ENCODE data around the gene TST. TPM values are rescaled to one million over a fixed set of nuclear protein-coding genes. Genes with fewer than 3 reads are reported as not detected.
"Not testable (repeated sequence)": the region's sequence is repeated elsewhere in the genome, so short reads cannot be mapped to it uniquely, and the experiment has no call there.

TST gene
- polyA plus RNA-seq, 3 donors = 17.3 to 41.7 (median 34.5) TPM

DNA sequence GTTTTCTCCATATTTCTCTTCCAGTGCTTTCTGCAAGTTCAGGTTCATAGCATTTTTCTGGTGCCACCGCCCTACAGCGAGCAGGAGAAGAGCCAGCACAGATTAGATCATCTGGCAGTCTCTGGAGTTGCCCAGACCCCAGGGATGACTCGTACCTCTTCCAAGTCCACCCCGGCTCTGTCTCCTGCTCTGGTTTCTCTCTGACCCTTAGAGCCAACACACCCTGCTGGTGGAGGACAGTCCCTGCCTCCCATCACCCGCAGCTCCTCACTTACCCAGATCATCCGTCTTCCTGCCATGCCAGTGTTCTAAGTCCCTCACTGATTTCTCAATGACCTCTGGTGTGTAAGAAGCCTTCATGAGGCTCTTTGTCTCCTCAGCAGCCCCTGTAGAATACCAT is 28.0 kb downstream of the TST start:
- DNase-seq = peak in 1 of 3 donors; percentile 19
- Histone ChIP-seq H3K4me3 (replicated peaks in 1 of 3; ENCODE audit: low read depth in 2 of 3, low read length in 3 of 3) (no peak overlapping the region), H2AFZ (ENCODE audit: insufficient read depth, low read depth, low read length, poor library complexity, severe bottlenecking) (no peak overlapping the region), H3K4me2 (replicated peaks; ENCODE audit: extremely low read depth, low read length, poor library complexity, severe bottlenecking) (no peak overlapping the region), H3K27me3 (ENCODE audit: control insufficient read depth in 2 of 2, insufficient read depth in 2 of 2, low read length in 2 of 2) (peaks cover 3 to 18% of the 10 kb centered on the region in 2 donors), H4K20me1 (ENCODE audit: insufficient read depth, low read length) (no peaks in the 10 kb centered on the region), H3K79me2 (ENCODE audit: insufficient read depth, low read length) (no peaks in the 10 kb centered on the region), H3K9ac (ENCODE audit: insufficient read depth, low read length, poor library complexity, severe bottlenecking) (no peak overlapping the region), H3K36me3 (replicated peaks in 1 of 2; ENCODE audit: control insufficient read depth in 1 of 2, insufficient read depth in 2 of 2, low read length in 2 of 2) (no peaks in the 10 kb centered on the region), H3K9me3 (replicated peaks in 1 of 2; ENCODE audit: control insufficient read depth in 1 of 2, insufficient read depth in 1 of 2, low read length in 2 of 2) (peaks cover 2 to 4% of the 10 kb centered on the region in 2 donors), H3K27ac (ENCODE audit: low read depth in 1 of 2, low read length in 2 of 2) (no peak overlapping the region), H3K4me1 (ENCODE audit: control insufficient read depth in 1 of 2, insufficient read depth in 2 of 2, low read length in 2 of 2) (no peaks in the 10 kb centered on the region)
- TF ChIP-seq, protein P1, sequence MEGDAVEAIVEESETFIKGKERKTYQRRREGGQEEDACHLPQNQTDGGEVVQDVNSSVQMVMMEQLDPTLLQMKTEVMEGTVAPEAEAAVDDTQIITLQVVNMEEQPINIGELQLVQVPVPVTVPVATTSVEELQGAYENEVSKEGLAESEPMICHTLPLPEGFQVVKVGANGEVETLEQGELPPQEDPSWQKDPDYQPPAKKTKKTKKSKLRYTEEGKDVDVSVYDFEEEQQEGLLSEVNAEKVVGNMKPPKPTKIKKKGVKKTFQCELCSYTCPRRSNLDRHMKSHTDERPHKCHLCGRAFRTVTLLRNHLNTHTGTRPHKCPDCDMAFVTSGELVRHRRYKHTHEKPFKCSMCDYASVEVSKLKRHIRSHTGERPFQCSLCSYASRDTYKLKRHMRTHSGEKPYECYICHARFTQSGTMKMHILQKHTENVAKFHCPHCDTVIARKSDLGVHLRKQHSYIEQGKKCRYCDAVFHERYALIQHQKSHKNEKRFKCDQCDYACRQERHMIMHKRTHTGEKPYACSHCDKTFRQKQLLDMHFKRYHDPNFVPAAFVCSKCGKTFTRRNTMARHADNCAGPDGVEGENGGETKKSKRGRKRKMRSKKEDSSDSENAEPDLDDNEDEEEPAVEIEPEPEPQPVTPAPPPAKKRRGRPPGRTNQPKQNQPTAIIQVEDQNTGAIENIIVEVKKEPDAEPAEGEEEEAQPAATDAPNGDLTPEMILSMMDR (IDR thresholded peaks at IDR 0.05) = no peak
- H3K27me3 Mint-ChIP-seq (ENCODE audit: low read depth in 3 of 3) = peaks cover 8 to 37% (median 16%) of the 10 kb centered on the region in 3 donors
- H3K4me3 Mint-ChIP-seq = no peak overlapping the region
- WGBS (ENCODE audit: insufficient coverage) = 85% methylated on average over 4 of the region's 6 CpGs
- H3K27ac Mint-ChIP-seq = no peak overlapping the region
- no peaks in the 10 kb centered on the region for H3K36me3 Mint-ChIP-seq
- intact Hi-C loops (cut with micrococcal nuclease) = loop anchor here in 1 of 2 donors (10.0 kb wide), 1 partner anchor 436 kb away; no protein-coding TSS in a partner anchor
- peaks cover 1 to 4% (median 3%) of the 10 kb centered on the region in 7 donors for H3K9me3 Mint-ChIP-seq
- no peaks in the 10 kb centered on the region for H3K4me1 Mint-ChIP-seq

DNA sequence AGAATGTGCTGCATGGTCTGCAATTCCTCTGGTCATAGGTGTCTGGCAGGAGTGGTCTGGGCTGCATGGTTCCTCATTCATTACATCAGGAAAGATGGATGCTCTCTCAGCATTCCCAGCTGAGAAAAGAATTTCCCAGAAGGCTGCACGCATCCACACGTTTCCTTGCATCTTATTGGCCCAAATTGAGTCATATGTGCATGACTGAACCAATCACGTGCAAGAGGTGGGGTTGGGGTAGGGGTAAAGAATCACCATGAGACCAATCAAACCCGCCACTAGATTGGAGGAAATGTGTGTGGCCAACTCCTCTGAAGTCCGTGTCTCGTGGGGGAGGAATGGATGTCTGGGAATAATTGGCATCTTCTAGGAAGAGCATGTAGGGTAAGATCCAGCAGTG is 28.8 kb downstream of the TST start:
- H3K79me2 ChIP-seq (ENCODE audit: insufficient read depth, low read length) = no peaks in the 10 kb centered on the region
- no peak overlapping the region for H3K27ac ChIP-seq (ENCODE audit: low read depth in 1 of 2, low read length in 2 of 2)
- peaks cover 3 to 18% of the 10 kb centered on the region in 2 donors for H3K27me3 ChIP-seq (ENCODE audit: control insufficient read depth in 2 of 2, insufficient read depth in 2 of 2, low read length in 2 of 2)
- no peaks in the 10 kb centered on the region for H4K20me1 ChIP-seq (ENCODE audit: insufficient read depth, low read length)
- TF ChIP-seq, protein P1 (IDR thresholded peaks at IDR 0.05) = no peak
- Mint-ChIP-seq H3K9me3 (peaks cover 3 to 12% (median 9%) of the 10 kb centered on the region in 7 donors), H3K27ac (peak overlapping the region in 1 of 7 donors; percentile 20), H3K4me3 (no peak overlapping the region), H3K36me3 (no peaks in the 10 kb centered on the region), H3K4me1 (peaks cover 2% of the 10 kb centered on the region), H3K27me3 (ENCODE audit: low read depth in 3 of 3) (peaks cover 8 to 37% (median 16%) of the 10 kb centered on the region in 3 donors)
- no peak overlapping the region for H3K9ac ChIP-seq (ENCODE audit: insufficient read depth, low read length, poor library complexity, severe bottlenecking)
- intact Hi-C loops (cut with micrococcal nuclease) = loop anchor here in 1 of 2 donors (10.0 kb wide), 1 partner anchor 436 kb away; no protein-coding TSS in a partner anchor
- no peaks in the 10 kb centered on the region for H3K36me3 ChIP-seq (replicated peaks in 1 of 2; ENCODE audit: control insufficient read depth in 1 of 2, insufficient read depth in 2 of 2, low read length in 2 of 2)
- no peak overlapping the region for H3K4me3 ChIP-seq (replicated peaks in 1 of 3; ENCODE audit: low read depth in 2 of 3, low read length in 3 of 3)
- H3K4me1 ChIP-seq (ENCODE audit: control insufficient read depth in 1 of 2, insufficient read depth in 2 of 2, low read length in 2 of 2) = peaks cover under 1 to 4% of the 10 kb centered on the region in 2 donors
- H2AFZ ChIP-seq (ENCODE audit: insufficient read depth, low read depth, low read length, poor library complexity, severe bottlenecking) = no peak overlapping the region
- H3K9me3 ChIP-seq (replicated peaks in 1 of 2; ENCODE audit: control insufficient read depth in 1 of 2, insufficient read depth in 1 of 2, low read length in 2 of 2) = peaks cover 7 to 10% of the 10 kb centered on the region in 2 donors
- DNase-seq = no peak
- H3K4me2 ChIP-seq (replicated peaks; ENCODE audit: extremely low read depth, low read length, poor library complexity, severe bottlenecking) = no peak overlapping the region
- 96% methylated on average over 3 of the region's 6 CpGs for WGBS (ENCODE audit: insufficient coverage)

DNA sequence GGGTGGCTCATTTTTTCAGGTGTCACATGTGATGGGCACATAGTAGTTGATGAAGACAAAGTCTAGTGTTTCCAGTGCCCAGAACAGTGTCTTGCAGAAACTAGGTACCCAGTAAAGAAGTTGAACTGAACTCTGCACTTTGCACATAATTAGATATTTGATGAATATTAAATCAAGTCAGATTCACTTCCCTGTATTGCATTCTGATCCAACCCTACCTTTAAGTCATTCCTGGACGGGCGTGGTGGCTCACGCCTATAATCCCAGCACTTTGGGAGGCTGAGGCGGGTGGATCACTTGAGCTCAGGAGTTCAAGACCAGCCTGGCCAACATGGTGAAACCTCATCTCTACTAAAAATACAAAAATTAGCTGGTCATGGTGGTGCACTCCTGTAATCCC is 30.2 kb downstream of the TST start:
- 100% methylated on average over 4 of the region's 4 CpGs for WGBS (ENCODE audit: insufficient coverage)

More for the DNA sequence above, 30.2 kb downstream of the TST start:
- H3K4me1 Mint-ChIP-seq; H3K4me1 ChIP-seq (ENCODE audit: control insufficient read depth in 1 of 2, insufficient read depth in 2 of 2, low read length in 2 of 2); H3K36me3 ChIP-seq (replicated peaks in 1 of 2; ENCODE audit: control insufficient read depth in 1 of 2, insufficient read depth in 2 of 2, low read length in 2 of 2); intact Hi-C loops (cut with micrococcal nuclease); H3K4me2 ChIP-seq (replicated peaks; ENCODE audit: extremely low read depth, low read length, poor library complexity, severe bottlenecking); H3K27ac ChIP-seq (ENCODE audit: low read depth in 1 of 2, low read length in 2 of 2); H2AFZ ChIP-seq (ENCODE audit: insufficient read depth, low read depth, low read length, poor library complexity, severe bottlenecking); H4K20me1 ChIP-seq (ENCODE audit: insufficient read depth, low read length); H3K9ac ChIP-seq (ENCODE audit: insufficient read depth, low read length, poor library complexity, severe bottlenecking); H3K4me3 Mint-ChIP-seq; H3K36me3 Mint-ChIP-seq; H3K27ac Mint-ChIP-seq; DNase-seq; H3K4me3 ChIP-seq (replicated peaks in 1 of 3; ENCODE audit: low read depth in 2 of 3, low read length in 3 of 3); H3K79me2 ChIP-seq (ENCODE audit: insufficient read depth, low read length): not testable (repeated sequence)
- peaks cover 3 to 18% of the 10 kb centered on the region in 2 donors for H3K27me3 ChIP-seq (ENCODE audit: control insufficient read depth in 2 of 2, insufficient read depth in 2 of 2, low read length in 2 of 2)
- Mint-ChIP-seq H3K9me3 (peaks cover 3 to 14% (median 11%) of the 10 kb centered on the region in 7 donors), H3K27me3 (ENCODE audit: low read depth in 3 of 3) (peaks cover 8 to 35% (median 16%) of the 10 kb centered on the region in 3 donors)
- peaks cover 7 to 10% of the 10 kb centered on the region in 2 donors for H3K9me3 ChIP-seq (replicated peaks in 1 of 2; ENCODE audit: control insufficient read depth in 1 of 2, insufficient read depth in 1 of 2, low read length in 2 of 2)

Data from CD14-positive monocyte (primary cell).